Measurements from ENCODE around the gene GALNT14. TPM values are rescaled to one million over a fixed set of nuclear protein-coding genes. Genes with fewer than 3 reads are reported as not detected.

The GALNT14 gene
- total and polyA plus RNA-seq, 5 donors from 2014 or later = not detected

- Histone ChIP-seq H3K27ac (ENCODE audit: insufficient read depth, low read length, poor library complexity, severe bottlenecking) (no peak overlapping the region), H3K9me3 (ENCODE audit: control insufficient read depth in 2 of 2, low read length in 2 of 2) (no peaks in the 10 kb centered on the region), H3K36me3 (ENCODE audit: control insufficient read depth, insufficient read depth, low read length) (no peaks in the 10 kb centered on the region), H3K27me3 (ENCODE audit: control insufficient read depth, insufficient read depth, low read length) (no peaks in the 10 kb centered on the region), H3K4me1 (ENCODE audit: control insufficient read depth, insufficient read depth, low read length, poor library complexity, severe bottlenecking) (no peaks in the 10 kb centered on the region), H3K4me3 (ENCODE audit: low read depth, low read length) (no peak overlapping the region)
- Mint-ChIP-seq H3K9me3 (peaks cover 0 to 1% (median 0%) of the 10 kb centered on the region in 7 donors), H3K4me3 (no peak overlapping the region), H3K27me3 (peaks cover 12% of the 10 kb centered on the region), H3K27ac (no peak overlapping the region), H3K4me1 (no peaks in the 10 kb centered on the region), H3K36me3 (no peaks in the 10 kb centered on the region)
- DNase-seq (no peak), ATAC-seq (ENCODE audit: low read depth in 2 of 2) (no peak)
Measured at GRCh38 chr2:31083234-31083993, 54.8 kb downstream of the GALNT14 start.

- Mint-ChIP-seq H3K27ac (no peak overlapping the region), H3K4me1 (no peaks in the 10 kb centered on the region), H3K27me3 (peaks cover 13% of the 10 kb centered on the region), H3K36me3 (no peaks in the 10 kb centered on the region), H3K4me3 (no peak overlapping the region), H3K9me3 (peaks cover 0 to 1% (median 0%) of the 10 kb centered on the region in 7 donors)
- ATAC-seq (ENCODE audit: low read depth in 2 of 2) = no peak
- Histone ChIP-seq H3K27ac (ENCODE audit: insufficient read depth, low read length, poor library complexity, severe bottlenecking) (no peak overlapping the region), H3K4me1 (ENCODE audit: control insufficient read depth, insufficient read depth, low read length, poor library complexity, severe bottlenecking) (no peaks in the 10 kb centered on the region), H3K4me3 (ENCODE audit: low read depth, low read length) (no peak overlapping the region), H3K27me3 (ENCODE audit: control insufficient read depth, insufficient read depth, low read length) (no peaks in the 10 kb centered on the region), H3K36me3 (ENCODE audit: control insufficient read depth, insufficient read depth, low read length) (no peaks in the 10 kb centered on the region), H3K9me3 (ENCODE audit: control insufficient read depth in 2 of 2, low read length in 2 of 2) (no peaks in the 10 kb centered on the region)
- no peak for DNase-seq
Measured at GRCh38 chr2:31082002-31082401, 56.2 kb downstream of the GALNT14 start.

- Mint-ChIP-seq H3K4me1 (no peaks in the 10 kb centered on the region), H3K27me3 (peaks cover 13% of the 10 kb centered on the region), H3K4me3 (no peak overlapping the region), H3K36me3 (no peaks in the 10 kb centered on the region), H3K27ac (no peak overlapping the region), H3K9me3 (peaks cover 0 to 1% (median 0%) of the 10 kb centered on the region in 7 donors)
- no peaks in the 10 kb centered on the region for H3K36me3 ChIP-seq (ENCODE audit: control insufficient read depth, insufficient read depth, low read length)
- ATAC-seq (ENCODE audit: low read depth in 2 of 2) = no peak
- H3K4me3 ChIP-seq (ENCODE audit: low read depth, low read length) = no peak overlapping the region
- H3K27me3 ChIP-seq (ENCODE audit: control insufficient read depth, insufficient read depth, low read length) = no peaks in the 10 kb centered on the region
- no peak overlapping the region for H3K27ac ChIP-seq (ENCODE audit: insufficient read depth, low read length, poor library complexity, severe bottlenecking)
- DNase-seq = no peak
- no peaks in the 10 kb centered on the region for H3K9me3 ChIP-seq (ENCODE audit: control insufficient read depth in 2 of 2, low read length in 2 of 2)
- H3K4me1 ChIP-seq (ENCODE audit: control insufficient read depth, insufficient read depth, low read length, poor library complexity, severe bottlenecking) = no peaks in the 10 kb centered on the region
Measured at GRCh38 chr2:31081492-31081891, 56.7 kb downstream of the GALNT14 start.

GRCh38 chr2:31080361-31080760 is 57.9 kb downstream of the GALNT14 start:
- Histone ChIP-seq H3K4me3 (ENCODE audit: low read depth, low read length) (no peak overlapping the region), H3K4me1 (ENCODE audit: control insufficient read depth, insufficient read depth, low read length, poor library complexity, severe bottlenecking) (no peaks in the 10 kb centered on the region), H3K27me3 (ENCODE audit: control insufficient read depth, insufficient read depth, low read length) (no peaks in the 10 kb centered on the region), H3K36me3 (ENCODE audit: control insufficient read depth, insufficient read depth, low read length) (no peaks in the 10 kb centered on the region), H3K9me3 (ENCODE audit: control insufficient read depth in 2 of 2, low read length in 2 of 2) (no peaks in the 10 kb centered on the region), H3K27ac (ENCODE audit: insufficient read depth, low read length, poor library complexity, severe bottlenecking) (no peak overlapping the region)
- ATAC-seq (ENCODE audit: low read depth in 2 of 2) (no peak), DNase-seq (no peak)
- H3K36me3 Mint-ChIP-seq = no peaks in the 10 kb centered on the region
- peaks cover 13% of the 10 kb centered on the region for H3K27me3 Mint-ChIP-seq
- H3K4me1 Mint-ChIP-seq = no peaks in the 10 kb centered on the region
- no peak overlapping the region for H3K4me3 Mint-ChIP-seq
- no peak overlapping the region for H3K27ac Mint-ChIP-seq
- H3K9me3 Mint-ChIP-seq = no peaks in the 10 kb centered on the region

GRCh38 chr2:31079665-31080064 is 58.6 kb downstream of the GALNT14 start:
- H3K27me3 Mint-ChIP-seq = peaks cover 13% of the 10 kb centered on the region
- H3K27ac ChIP-seq (ENCODE audit: insufficient read depth, low read length, poor library complexity, severe bottlenecking) = no peak overlapping the region
- no peak overlapping the region for H3K4me3 Mint-ChIP-seq
- H3K27ac Mint-ChIP-seq = no peak overlapping the region
- no peaks in the 10 kb centered on the region for H3K36me3 Mint-ChIP-seq
- H3K4me3 ChIP-seq (ENCODE audit: low read depth, low read length) = no peak overlapping the region
- no peaks in the 10 kb centered on the region for H3K9me3 Mint-ChIP-seq
- no peaks in the 10 kb centered on the region for H3K36me3 ChIP-seq (ENCODE audit: control insufficient read depth, insufficient read depth, low read length)
- H3K9me3 ChIP-seq (ENCODE audit: control insufficient read depth in 2 of 2, low read length in 2 of 2) = no peaks in the 10 kb centered on the region
- no peaks in the 10 kb centered on the region for H3K4me1 Mint-ChIP-seq
- DNase-seq = no peak
- peak in 1 of 2 donors; percentile 18 for ATAC-seq (ENCODE audit: low read depth in 2 of 2)
- no peaks in the 10 kb centered on the region for H3K4me1 ChIP-seq (ENCODE audit: control insufficient read depth, insufficient read depth, low read length, poor library complexity, severe bottlenecking)
- no peaks in the 10 kb centered on the region for H3K27me3 ChIP-seq (ENCODE audit: control insufficient read depth, insufficient read depth, low read length)

- Histone ChIP-seq H3K36me3 (ENCODE audit: control insufficient read depth, insufficient read depth, low read length) (no peaks in the 10 kb centered on the region), H3K27ac (ENCODE audit: insufficient read depth, low read length, poor library complexity, severe bottlenecking) (no peak overlapping the region), H3K4me1 (ENCODE audit: control insufficient read depth, insufficient read depth, low read length, poor library complexity, severe bottlenecking) (no peaks in the 10 kb centered on the region), H3K9me3 (ENCODE audit: control insufficient read depth in 2 of 2, low read length in 2 of 2) (no peaks in the 10 kb centered on the region), H3K4me3 (ENCODE audit: low read depth, low read length) (no peak overlapping the region), H3K27me3 (ENCODE audit: control insufficient read depth, insufficient read depth, low read length) (no peaks in the 10 kb centered on the region)
- no peak overlapping the region for H3K4me3 Mint-ChIP-seq
- H3K4me1 Mint-ChIP-seq = no peaks in the 10 kb centered on the region
- no peak for DNase-seq
- H3K36me3 Mint-ChIP-seq = no peaks in the 10 kb centered on the region
- no peak for ATAC-seq (ENCODE audit: low read depth in 2 of 2)
- H3K27me3 Mint-ChIP-seq = peaks cover 9% of the 10 kb centered on the region
- H3K9me3 Mint-ChIP-seq = no peaks in the 10 kb centered on the region
- H3K27ac Mint-ChIP-seq = no peak overlapping the region
Measured at GRCh38 chr2:31078579-31079105, 59.6 kb downstream of the GALNT14 start.

GRCh38 chr2:31078011-31078410 is 60.2 kb downstream of the GALNT14 start:
- no peak for ATAC-seq (ENCODE audit: low read depth in 2 of 2)
- H3K4me1 Mint-ChIP-seq = no peaks in the 10 kb centered on the region

More at GRCh38 chr2:31078011-31078410, 60.2 kb downstream of the GALNT14 start:
- no peak for DNase-seq
- H3K36me3 Mint-ChIP-seq = no peaks in the 10 kb centered on the region
- peaks cover 6% of the 10 kb centered on the region for H3K27me3 Mint-ChIP-seq
- no peaks in the 10 kb centered on the region for H3K9me3 Mint-ChIP-seq
- no peaks in the 10 kb centered on the region for H3K4me1 ChIP-seq (ENCODE audit: control insufficient read depth, insufficient read depth, low read length, poor library complexity, severe bottlenecking)
- no peak overlapping the region for H3K4me3 ChIP-seq (ENCODE audit: low read depth, low read length)
- no peak overlapping the region for H3K27ac Mint-ChIP-seq
- no peak overlapping the region for H3K27ac ChIP-seq (ENCODE audit: insufficient read depth, low read length, poor library complexity, severe bottlenecking)
- no peak overlapping the region for H3K4me3 Mint-ChIP-seq
- no peaks in the 10 kb centered on the region for H3K9me3 ChIP-seq (ENCODE audit: control insufficient read depth in 2 of 2, low read length in 2 of 2)
- no peaks in the 10 kb centered on the region for H3K36me3 ChIP-seq (ENCODE audit: control insufficient read depth, insufficient read depth, low read length)
- no peaks in the 10 kb centered on the region for H3K27me3 ChIP-seq (ENCODE audit: control insufficient read depth, insufficient read depth, low read length)
